Stomach (tissue), 4 donors: Measurements from ENCODE around the gene RLN2.

ENCODE experiments used
- CTCF ChIP-seq, 7 experiments: fragments of 450-650 bp in 4 of 7; fragments of 200-600 bp in 3 of 7; sonication (generic) in 3 of 7; IDR thresholded peaks; one replicate each; pipeline ENCODE4 v1.5.1; 2016 to 2019; ENCODE audit warnings: antibody characterized with exemption in 7 of 7, control low read depth in 2 of 7, mild to moderate bottlenecking in 1 of 7
- EP300 ChIP-seq: sonication (generic); formaldehyde crosslinking; IDR thresholded peaks from one replicate; pipeline ENCODE4 v1.6.1; 2017; ENCODE audit warnings: antibody characterized with exemption
- POLR2A ChIP-seq, 4 donors: fragments of 450-650 bp; IDR thresholded peaks; one replicate each; pipeline ENCODE4 v1.6.1; 2016; ENCODE audit warnings: antibody characterized with exemption in 4 of 4, control low read depth in 2 of 4, mild to moderate bottlenecking in 1 of 4, moderate library complexity in 1 of 4
- POLR2AphosphoS5 ChIP-seq, 3 donors: sonication (generic); formaldehyde crosslinking; IDR thresholded peaks; one replicate each; pipeline ENCODE4 v1.6.1; 2016; ENCODE audit warnings: antibody characterized with exemption in 3 of 3

DNA sequence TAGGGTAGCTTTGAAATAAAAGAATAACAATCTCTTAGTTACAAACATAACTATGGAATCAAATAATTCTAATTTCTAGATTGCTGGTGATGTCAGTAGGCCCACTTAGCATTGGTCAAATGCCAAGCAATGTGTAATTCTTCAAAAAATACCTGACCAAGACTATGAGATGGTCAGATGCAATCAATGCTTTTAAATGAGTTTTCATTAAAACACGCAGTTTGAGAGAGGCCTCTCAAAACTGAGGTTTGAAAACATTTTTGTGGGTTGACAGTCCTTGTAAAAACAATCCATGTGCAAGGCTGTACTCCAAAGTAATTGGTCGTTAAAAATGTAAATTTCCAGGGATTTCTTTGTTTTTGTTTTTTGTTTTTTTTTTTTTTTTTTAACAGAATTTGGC lies 1.2 kb upstream of the RLN2 start:
- TF ChIP-seq CTCF (IDR thresholded peaks at IDR 0.05): no peak
- TF ChIP-seq POLR2AphosphoS5 (IDR thresholded peaks at IDR 0.05): no peak
- TF ChIP-seq POLR2A (IDR thresholded peaks at IDR 0.05): no peak
- no peak for TF ChIP-seq EP300
